ENCODE results near the gene KLRC3.
"Not testable (repeated sequence)": the region's sequence is repeated elsewhere in the genome, so short reads cannot be mapped to it uniquely, and the experiment has no call there.

Gene KLRC3

GRCh38 chr12:10374624-10375018, 45.8 kb downstream of the KLRC3 start:
- Histone ChIP-seq H4K8ac (ENCODE audit: low read length) (no peak overlapping the region), H3K14ac (ENCODE audit: low read length in 2 of 2) (no peak overlapping the region), H3K36me3 (ENCODE audit: control insufficient read depth in 1 of 2, insufficient read depth in 2 of 2, low read depth in 1 of 2, low read length in 2 of 2) (peaks cover 0 to 8% of the 10 kb centered on the region in 2 experiments), H4K91ac (ENCODE audit: low read length) (no peak overlapping the region), H2BK5ac (ENCODE audit: low read depth, low read length, poor library complexity, severe bottlenecking) (peak overlapping the region; percentile 19), H2AK5ac (ENCODE audit: low read length, severe bottlenecking) (no peak overlapping the region), H3K79me1 (replicated peaks; ENCODE audit: low read length, poor library complexity, severe bottlenecking) (peaks cover 11% of the 10 kb centered on the region), H3K9ac (ENCODE audit: low read length) (no peak overlapping the region), H3K4me2 (ENCODE audit: low read length, poor library complexity, severe bottlenecking) (no peak overlapping the region), H3K4ac (ENCODE audit: low read depth in 1 of 2, low read length in 2 of 2) (no peak overlapping the region), H3K4me3 (ENCODE audit: insufficient read depth in 1 of 2, low read depth in 1 of 2, low read length in 2 of 2) (no peak overlapping the region), H2BK120ac (ENCODE audit: low read depth, low read length) (no peak overlapping the region), H3K4me1 (ENCODE audit: control insufficient read depth, insufficient read depth, low read depth, low read length) (peaks cover 2% of the 10 kb centered on the region), H3K27ac (ENCODE audit: low read length, poor library complexity, severe bottlenecking) (no peak overlapping the region), H3K23ac (ENCODE audit: low read length in 2 of 2) (no peak overlapping the region), H3K18ac (ENCODE audit: low read depth in 1 of 2, low read length in 2 of 2) (no peak overlapping the region), H2AFZ (ENCODE audit: low read depth, low read length) (no peak overlapping the region), H3K27me3 (ENCODE audit: control insufficient read depth in 1 of 2, insufficient read depth in 1 of 2, low read length in 2 of 2) (no peaks in the 10 kb centered on the region), H3K9me3 (ENCODE audit: control insufficient read depth, low read length) (no peaks in the 10 kb centered on the region), H2BK15ac (ENCODE audit: low read depth, poor library complexity, severe bottlenecking) (no peak overlapping the region), H2BK12ac (ENCODE audit: low read length in 2 of 2) (no peak overlapping the region)
- WGBS = 93% methylated on average over 2 of the region's 3 CpGs
- no peak for DNase-seq

GRCh38 chr12:10372559-10372958, 47.8 kb downstream of the KLRC3 start:
- H3K27me3 ChIP-seq (ENCODE audit: control insufficient read depth in 1 of 2, insufficient read depth in 1 of 2, low read length in 2 of 2) = no peaks in the 10 kb centered on the region
- no peak overlapping the region for H3K9ac ChIP-seq (ENCODE audit: low read length)
- H3K4me2 ChIP-seq (ENCODE audit: low read length, poor library complexity, severe bottlenecking) = no peak overlapping the region
- H3K36me3 ChIP-seq (ENCODE audit: control insufficient read depth in 1 of 2, insufficient read depth in 2 of 2, low read depth in 1 of 2, low read length in 2 of 2) = peaks cover 0 to 13% of the 10 kb centered on the region in 2 experiments
- no peak overlapping the region for H2AFZ ChIP-seq (ENCODE audit: low read depth, low read length)
- H3K79me1 ChIP-seq (replicated peaks; ENCODE audit: low read length, poor library complexity, severe bottlenecking) = peaks cover 18% of the 10 kb centered on the region
- H2AK5ac ChIP-seq (ENCODE audit: low read length, severe bottlenecking) = no peak overlapping the region
- no peak overlapping the region for H3K23ac ChIP-seq (ENCODE audit: low read length in 2 of 2)
- H2BK15ac ChIP-seq (ENCODE audit: low read depth, poor library complexity, severe bottlenecking) = no peak overlapping the region
- peak overlapping the region in 1 of 2 experiments; percentile 77 for H3K18ac ChIP-seq (ENCODE audit: low read depth in 1 of 2, low read length in 2 of 2)
- no peak overlapping the region for H2BK120ac ChIP-seq (ENCODE audit: low read depth, low read length)
- peaks cover 6% of the 10 kb centered on the region for H3K9me3 ChIP-seq (ENCODE audit: control insufficient read depth, low read length)
- whole genome bisulfite sequencing = 45% methylated on average over 1 of the region's 1 CpG
- no peak overlapping the region for H3K4ac ChIP-seq (ENCODE audit: low read depth in 1 of 2, low read length in 2 of 2)
- H3K4me1 ChIP-seq (ENCODE audit: control insufficient read depth, insufficient read depth, low read depth, low read length) = peaks cover 2% of the 10 kb centered on the region
- peak overlapping the region in 1 of 2 experiments; percentile 76 for H3K14ac ChIP-seq (ENCODE audit: low read length in 2 of 2)
- DNase-seq = no peak
- H4K8ac ChIP-seq (ENCODE audit: low read length) = no peak overlapping the region
- no peak overlapping the region for H2BK5ac ChIP-seq (ENCODE audit: low read depth, low read length, poor library complexity, severe bottlenecking)
- peak overlapping the region in 1 of 2 experiments; percentile 42 for H2BK12ac ChIP-seq (ENCODE audit: low read length in 2 of 2)
- H3K4me3 ChIP-seq (ENCODE audit: insufficient read depth in 1 of 2, low read depth in 1 of 2, low read length in 2 of 2) = no peak overlapping the region
- H3K27ac ChIP-seq (ENCODE audit: low read length, poor library complexity, severe bottlenecking) = no peak overlapping the region
- no peak overlapping the region for H4K91ac ChIP-seq (ENCODE audit: low read length)

GRCh38 chr12:10371893-10372535, 48.4 kb downstream of the KLRC3 start:
- not testable (repeated sequence) for H3K27ac ChIP-seq (ENCODE audit: low read length, poor library complexity, severe bottlenecking); H2BK5ac ChIP-seq (ENCODE audit: low read depth, low read length, poor library complexity, severe bottlenecking); H2AK5ac ChIP-seq (ENCODE audit: low read length, severe bottlenecking); H4K91ac ChIP-seq (ENCODE audit: low read length); H2BK12ac ChIP-seq (ENCODE audit: low read length in 2 of 2); H2BK15ac ChIP-seq (ENCODE audit: low read depth, poor library complexity, severe bottlenecking); H3K18ac ChIP-seq (ENCODE audit: low read depth in 1 of 2, low read length in 2 of 2); H2BK120ac ChIP-seq (ENCODE audit: low read depth, low read length); H3K27me3 ChIP-seq (ENCODE audit: control insufficient read depth in 1 of 2, insufficient read depth in 1 of 2, low read length in 2 of 2); H3K9me3 ChIP-seq (ENCODE audit: control insufficient read depth, low read length); H4K8ac ChIP-seq (ENCODE audit: low read length); H3K9ac ChIP-seq (ENCODE audit: low read length); H3K4me1 ChIP-seq (ENCODE audit: control insufficient read depth, insufficient read depth, low read depth, low read length); H3K4me2 ChIP-seq (ENCODE audit: low read length, poor library complexity, severe bottlenecking); H3K14ac ChIP-seq (ENCODE audit: low read length in 2 of 2); H2AFZ ChIP-seq (ENCODE audit: low read depth, low read length); H3K23ac ChIP-seq (ENCODE audit: low read length in 2 of 2); H3K4ac ChIP-seq (ENCODE audit: low read depth in 1 of 2, low read length in 2 of 2); DNase-seq; H3K4me3 ChIP-seq (ENCODE audit: insufficient read depth in 1 of 2, low read depth in 1 of 2, low read length in 2 of 2)
- H3K36me3 ChIP-seq (ENCODE audit: control insufficient read depth in 1 of 2, insufficient read depth in 2 of 2, low read depth in 1 of 2, low read length in 2 of 2) = peaks cover 0 to 13% of the 10 kb centered on the region in 2 experiments
- 98% methylated on average over 5 of the region's 6 CpGs for WGBS
- H3K79me1 ChIP-seq (replicated peaks; ENCODE audit: low read length, poor library complexity, severe bottlenecking) = peaks cover 20% of the 10 kb centered on the region

- Histone ChIP-seq H3K9me3 (ENCODE audit: control insufficient read depth, low read length) (peaks cover 8% of the 10 kb centered on the region), H4K8ac (ENCODE audit: low read length) (no peak overlapping the region), H3K23ac (ENCODE audit: low read length in 2 of 2) (peak overlapping the region in 1 of 2 experiments; percentile 86), H4K91ac (ENCODE audit: low read length) (no peak overlapping the region), H3K4me3 (ENCODE audit: insufficient read depth in 1 of 2, low read depth in 1 of 2, low read length in 2 of 2) (no peak overlapping the region), H3K14ac (ENCODE audit: low read length in 2 of 2) (no peak overlapping the region), H2BK120ac (ENCODE audit: low read depth, low read length) (no peak overlapping the region), H3K9ac (ENCODE audit: low read length) (peak overlapping the region; percentile 74), H2BK5ac (ENCODE audit: low read depth, low read length, poor library complexity, severe bottlenecking) (no peak overlapping the region), H3K36me3 (ENCODE audit: control insufficient read depth in 1 of 2, insufficient read depth in 2 of 2, low read depth in 1 of 2, low read length in 2 of 2) (peaks cover 0 to 13% of the 10 kb centered on the region in 2 experiments), H3K27ac (ENCODE audit: low read length, poor library complexity, severe bottlenecking) (no peak overlapping the region), H2BK15ac (ENCODE audit: low read depth, poor library complexity, severe bottlenecking) (no peak overlapping the region), H3K4me2 (ENCODE audit: low read length, poor library complexity, severe bottlenecking) (no peak overlapping the region), H3K79me1 (replicated peaks; ENCODE audit: low read length, poor library complexity, severe bottlenecking) (peaks cover 20% of the 10 kb centered on the region), H2BK12ac (ENCODE audit: low read length in 2 of 2) (no peak overlapping the region), H2AK5ac (ENCODE audit: low read length, severe bottlenecking) (no peak overlapping the region), H2AFZ (ENCODE audit: low read depth, low read length) (no peak overlapping the region), H3K18ac (ENCODE audit: low read depth in 1 of 2, low read length in 2 of 2) (no peak overlapping the region), H3K4ac (ENCODE audit: low read depth in 1 of 2, low read length in 2 of 2) (no peak overlapping the region), H3K27me3 (ENCODE audit: control insufficient read depth in 1 of 2, insufficient read depth in 1 of 2, low read length in 2 of 2) (no peaks in the 10 kb centered on the region), H3K4me1 (ENCODE audit: control insufficient read depth, insufficient read depth, low read depth, low read length) (peaks cover 4% of the 10 kb centered on the region)
- WGBS = 96% methylated on average over 8 of the region's 8 CpGs
- no peak for DNase-seq
These were observed 50.6 kb downstream of the KLRC3 start for GRCh38 chr12:10369557-10370415.

Measured in mesenchymal stem cell (in vitro differentiated cells and primary cell).